ENCODE measurements around the gene PLB1. TPM values are rescaled to one million over a fixed set of nuclear protein-coding genes. Genes with fewer than 3 reads are reported as not detected.

Gene PLB1
- total RNA-seq, 5 donors from 2014 or later (not counting 1 experiment from before 2014, with no cell fraction given) = 0.07 to 2.5 (median 0.58) TPM

DNA sequence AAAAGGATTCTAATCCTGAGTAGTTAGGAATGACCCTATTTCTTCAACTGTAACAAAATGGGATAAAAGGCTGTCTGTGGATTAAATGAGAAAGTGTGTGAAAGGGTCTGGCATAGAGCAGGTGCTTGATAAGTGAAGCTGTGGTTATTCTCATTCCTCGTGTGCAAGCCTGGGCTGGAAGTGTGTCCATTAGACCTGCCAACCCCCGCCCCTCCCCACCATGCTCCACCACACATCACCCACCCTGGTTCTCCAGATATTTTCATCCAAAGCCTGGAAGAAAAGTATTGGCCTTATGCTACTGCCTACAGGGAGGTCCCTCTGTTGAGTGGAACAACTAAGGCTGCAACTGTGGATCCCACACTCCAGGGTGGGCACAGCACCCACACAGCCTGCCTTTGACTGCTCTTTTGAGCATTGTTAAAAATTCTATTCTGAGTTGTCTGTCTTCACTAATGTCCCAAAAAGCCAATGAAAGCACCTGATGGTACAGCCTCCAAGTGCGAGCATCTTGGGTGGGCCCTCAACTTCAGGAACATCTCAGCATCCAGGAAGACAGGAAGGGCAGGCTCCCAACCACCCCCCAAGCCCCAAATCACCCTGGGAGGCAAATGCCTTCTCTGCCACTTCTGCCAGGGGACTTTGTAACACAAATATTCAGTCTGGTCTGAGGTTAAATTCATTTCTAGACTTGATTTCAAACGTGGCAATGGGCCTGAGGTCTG lies 153.0 kb downstream of the PLB1 start:
- no peak overlapping the region for H3K27ac Mint-ChIP-seq
- H3K27me3 ChIP-seq (replicated peaks in 1 of 2; ENCODE audit: control insufficient read depth in 2 of 2, extremely low read depth in 1 of 2, insufficient read depth in 2 of 2, low read length in 1 of 2) = no peaks in the 10 kb centered on the region
- H3K36me3 ChIP-seq (ENCODE audit: control insufficient read depth in 2 of 2, extremely low read depth in 1 of 2, insufficient read depth in 1 of 2, low read length in 1 of 2) = no peaks in the 10 kb centered on the region
- H3K27ac ChIP-seq (ENCODE audit: low read length) = no peak overlapping the region
- ChIA-PET CTCF (no interaction called here), POLR2A (no interaction called here)
- no peaks in the 10 kb centered on the region for H3K9me3 Mint-ChIP-seq
- no peak for DNase-seq
- no peak for ATAC-seq (replicated peaks in 1 of 4)
- H3K4me3 Mint-ChIP-seq = no peak overlapping the region
- H3K27me3 Mint-ChIP-seq = no peaks in the 10 kb centered on the region
- no peak overlapping the region for H3K4me3 ChIP-seq (ENCODE audit: control insufficient read depth in 1 of 2, extremely low read depth in 1 of 2, low read length in 1 of 2)
- H3K9me3 ChIP-seq = no peaks in the 10 kb centered on the region
- peaks cover 0 to 4% of the 10 kb centered on the region in 2 experiments for H3K4me1 ChIP-seq (ENCODE audit: control insufficient read depth in 1 of 2, extremely low read depth in 1 of 2, insufficient read depth in 2 of 2, low read length in 2 of 2)
- peaks cover 5 to 13% (median 9%) of the 10 kb centered on the region in 3 donors for H3K4me1 Mint-ChIP-seq
- H3K36me3 Mint-ChIP-seq = no peaks in the 10 kb centered on the region
- no CpG with 5 or more reads among the region's 4 CpGs for WGBS (ENCODE audit: insufficient coverage)

DNA sequence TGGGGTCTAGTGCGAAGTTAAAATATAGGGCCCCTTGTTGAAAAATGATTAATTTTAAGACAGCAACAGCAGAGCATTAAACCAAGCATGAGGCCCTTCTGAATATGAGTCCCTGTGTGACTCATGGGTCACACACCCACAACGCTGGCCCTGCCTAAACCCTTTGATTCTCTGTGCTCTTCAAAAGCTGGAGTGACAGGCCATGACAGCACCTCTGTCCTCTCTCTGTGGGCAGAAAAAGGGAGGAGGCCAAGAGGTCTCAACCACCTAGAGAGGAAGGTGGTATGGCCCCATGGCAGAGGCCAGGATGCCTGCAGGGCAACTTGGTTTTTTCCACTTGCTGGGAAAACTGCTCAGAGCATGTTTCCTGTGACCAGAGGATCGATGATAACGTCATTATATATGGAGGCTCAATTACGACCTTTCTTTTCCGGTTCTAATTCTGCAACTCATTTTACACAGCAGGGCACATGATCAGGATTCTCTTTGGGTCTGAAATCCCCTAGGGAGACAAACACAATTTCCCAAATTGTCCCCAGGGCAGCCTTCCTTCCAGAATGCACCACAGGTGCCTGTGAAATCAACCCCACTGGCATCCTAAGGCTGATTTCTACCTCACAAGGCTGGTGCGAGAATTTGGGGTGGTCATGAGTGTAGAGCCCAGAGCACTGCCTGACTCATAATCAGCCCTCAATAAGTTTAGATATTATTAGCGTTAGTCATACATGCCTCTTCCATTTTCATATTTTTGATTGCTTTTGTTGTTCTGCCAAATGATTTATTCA lies 153.8 kb downstream of the PLB1 start:
- H3K27ac ChIP-seq (ENCODE audit: low read length) = no peak overlapping the region
- H3K9me3 ChIP-seq = no peaks in the 10 kb centered on the region
- no peak for DNase-seq
- no peaks in the 10 kb centered on the region for H3K27me3 ChIP-seq (replicated peaks in 1 of 2; ENCODE audit: control insufficient read depth in 2 of 2, extremely low read depth in 1 of 2, insufficient read depth in 2 of 2, low read length in 1 of 2)
- H3K36me3 Mint-ChIP-seq = no peaks in the 10 kb centered on the region
- peak in 1 of 4 experiments; percentile 23 for ATAC-seq (replicated peaks in 1 of 4)
- no peaks in the 10 kb centered on the region for H3K36me3 ChIP-seq (ENCODE audit: control insufficient read depth in 2 of 2, extremely low read depth in 1 of 2, insufficient read depth in 1 of 2, low read length in 1 of 2)
- CTCF ChIA-PET = no interaction called here
- no peak overlapping the region for H3K4me3 Mint-ChIP-seq
- H3K4me3 ChIP-seq (ENCODE audit: control insufficient read depth in 1 of 2, extremely low read depth in 1 of 2, low read length in 1 of 2) = no peak overlapping the region
- no peaks in the 10 kb centered on the region for H3K9me3 Mint-ChIP-seq
- H3K27me3 Mint-ChIP-seq = no peaks in the 10 kb centered on the region
- H3K27ac Mint-ChIP-seq = peak overlapping the region in 1 of 2 donors; percentile 58
- WGBS (ENCODE audit: insufficient coverage) = 52% methylated on average over 2 of the region's 8 CpGs
- H3K4me1 Mint-ChIP-seq = peaks cover 5 to 16% (median 9%) of the 10 kb centered on the region in 3 donors
- peaks cover 0 to 4% of the 10 kb centered on the region in 2 experiments for H3K4me1 ChIP-seq (ENCODE audit: control insufficient read depth in 1 of 2, extremely low read depth in 1 of 2, insufficient read depth in 2 of 2, low read length in 2 of 2)
- POLR2A ChIA-PET = no interaction called here

DNA sequence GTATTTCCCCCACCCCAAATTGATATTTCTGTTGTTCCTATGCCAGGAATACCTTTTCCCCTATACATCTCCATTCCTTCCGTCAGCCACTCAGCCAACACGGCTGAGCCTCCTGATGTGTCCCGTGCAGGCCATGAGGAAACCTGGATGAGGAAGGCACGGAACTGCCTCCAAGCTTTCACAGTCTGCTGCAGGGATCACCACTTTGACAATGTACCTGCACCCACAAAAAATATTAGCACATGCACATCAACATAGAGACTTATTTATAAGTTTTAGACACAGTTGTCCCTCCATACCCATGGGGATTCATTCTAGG lies 154.4 kb downstream of the PLB1 start:
- ChIA-PET POLR2A (no interaction called here), CTCF (no interaction called here)
- Histone ChIP-seq H3K9me3 (no peaks in the 10 kb centered on the region), H3K27ac (ENCODE audit: low read length) (no peak overlapping the region), H3K27me3 (replicated peaks in 1 of 2; ENCODE audit: control insufficient read depth in 2 of 2, extremely low read depth in 1 of 2, insufficient read depth in 2 of 2, low read length in 1 of 2) (no peaks in the 10 kb centered on the region), H3K36me3 (ENCODE audit: control insufficient read depth in 2 of 2, extremely low read depth in 1 of 2, insufficient read depth in 1 of 2, low read length in 1 of 2) (no peaks in the 10 kb centered on the region), H3K4me1 (ENCODE audit: control insufficient read depth in 1 of 2, extremely low read depth in 1 of 2, insufficient read depth in 2 of 2, low read length in 2 of 2) (peaks cover 0 to 4% of the 10 kb centered on the region in 2 experiments), H3K4me3 (ENCODE audit: control insufficient read depth in 1 of 2, extremely low read depth in 1 of 2, low read length in 1 of 2) (no peak overlapping the region)
- H3K4me1 Mint-ChIP-seq = peaks cover 8 to 18% (median 11%) of the 10 kb centered on the region in 3 donors
- H3K4me3 Mint-ChIP-seq = no peak overlapping the region
- no peaks in the 10 kb centered on the region for H3K27me3 Mint-ChIP-seq
- DNase-seq (no peak), ATAC-seq (replicated peaks in 1 of 4) (no peak)
- no peak overlapping the region for H3K27ac Mint-ChIP-seq
- no peaks in the 10 kb centered on the region for H3K36me3 Mint-ChIP-seq
- 52% methylated on average over 3 of the region's 4 CpGs for WGBS (ENCODE audit: insufficient coverage)
- H3K9me3 Mint-ChIP-seq = no peaks in the 10 kb centered on the region

DNA sequence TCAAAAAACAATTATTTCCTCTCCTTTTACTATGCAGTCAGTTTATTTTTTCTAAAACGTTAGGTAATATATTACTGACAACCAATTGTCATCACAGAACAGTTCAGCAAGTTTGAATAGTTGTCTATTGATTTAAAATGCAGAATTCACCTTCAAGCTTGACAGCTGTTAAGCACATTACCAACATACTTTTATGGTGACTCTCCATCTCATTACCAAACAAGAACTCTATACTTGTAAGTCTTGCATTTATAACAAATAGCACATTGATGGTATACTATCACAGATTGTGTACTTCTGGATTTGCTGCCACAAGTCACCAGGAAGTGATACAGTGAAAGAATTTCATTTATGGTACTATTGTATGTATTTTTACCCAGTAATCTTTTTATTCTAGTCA lies 156.4 kb downstream of the PLB1 start:
- Histone ChIP-seq H3K36me3 (ENCODE audit: control insufficient read depth in 2 of 2, extremely low read depth in 1 of 2, insufficient read depth in 1 of 2, low read length in 1 of 2) (no peaks in the 10 kb centered on the region), H3K4me1 (ENCODE audit: control insufficient read depth in 1 of 2, extremely low read depth in 1 of 2, insufficient read depth in 2 of 2, low read length in 2 of 2) (peaks cover 5 to 8% of the 10 kb centered on the region in 2 experiments), H3K27me3 (replicated peaks in 1 of 2; ENCODE audit: control insufficient read depth in 2 of 2, extremely low read depth in 1 of 2, insufficient read depth in 2 of 2, low read length in 1 of 2) (no peaks in the 10 kb centered on the region), H3K9me3 (no peaks in the 10 kb centered on the region), H3K4me3 (ENCODE audit: control insufficient read depth in 1 of 2, extremely low read depth in 1 of 2, low read length in 1 of 2) (no peak overlapping the region), H3K27ac (ENCODE audit: low read length) (no peak overlapping the region)
- peaks cover 21 to 29% (median 22%) of the 10 kb centered on the region in 3 donors for H3K4me1 Mint-ChIP-seq
- ATAC-seq (replicated peaks in 1 of 4) (no peak), DNase-seq (no peak)
- no peak overlapping the region for H3K27ac Mint-ChIP-seq
- H3K36me3 Mint-ChIP-seq = no peaks in the 10 kb centered on the region
- H3K9me3 Mint-ChIP-seq = no peaks in the 10 kb centered on the region
- ChIA-PET CTCF (interaction anchor here in 1 of 2 donors (0.6 to 1.1 kb wide), 2 partner anchors 33 to 58 kb away, joined by 5 to 6 read pairs; no protein-coding TSS in a partner anchor), POLR2A (interaction anchor here in 1 of 2 donors (0.7 kb wide), 1 partner anchor 10 kb away, joined by 4 read pairs; no protein-coding TSS in a partner anchor)
- H3K27me3 Mint-ChIP-seq = no peaks in the 10 kb centered on the region
- WGBS (ENCODE audit: insufficient coverage) = no CpG with 5 or more reads among the region's 1 CpG
- no peak overlapping the region for H3K4me3 Mint-ChIP-seq

DNA sequence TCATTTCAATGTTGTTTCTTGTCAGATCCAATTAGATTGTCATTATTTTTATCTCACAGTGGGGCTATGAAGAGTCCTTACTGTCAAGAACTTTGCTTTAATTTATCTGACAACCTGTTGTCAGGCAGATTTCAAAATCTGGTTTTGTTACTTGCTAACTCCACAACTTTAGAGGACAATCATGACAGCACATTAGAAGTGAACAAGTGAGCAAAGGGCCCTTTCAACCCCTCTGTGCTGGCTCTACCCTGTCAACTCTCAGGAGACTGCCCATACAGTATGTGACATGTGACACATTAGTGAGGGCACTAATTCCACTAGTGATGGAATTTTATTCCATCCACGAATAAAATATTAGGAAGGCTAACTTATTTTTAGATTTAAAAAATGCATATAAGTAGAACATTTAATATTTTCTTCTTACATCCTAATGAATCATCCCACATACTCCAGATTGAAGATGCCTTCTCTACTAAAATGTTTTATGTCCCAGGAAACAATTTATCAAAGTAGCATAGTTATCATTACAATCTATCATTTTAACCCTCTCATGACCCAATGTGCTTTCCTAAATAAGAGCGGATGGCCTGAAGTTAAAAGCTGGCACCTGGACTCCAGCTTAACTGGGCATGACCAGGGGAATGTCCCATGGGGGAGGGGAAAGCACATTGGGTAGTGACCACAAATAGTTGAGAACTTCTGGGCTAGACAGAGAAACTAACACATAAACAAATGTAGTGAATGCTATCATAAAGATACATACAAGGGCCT lies 158.2 kb downstream of the PLB1 start:
- Histone ChIP-seq H3K36me3 (ENCODE audit: control insufficient read depth in 2 of 2, extremely low read depth in 1 of 2, insufficient read depth in 1 of 2, low read length in 1 of 2) (no peaks in the 10 kb centered on the region), H3K4me3 (ENCODE audit: control insufficient read depth in 1 of 2, extremely low read depth in 1 of 2, low read length in 1 of 2) (no peak overlapping the region), H3K4me1 (ENCODE audit: control insufficient read depth in 1 of 2, extremely low read depth in 1 of 2, insufficient read depth in 2 of 2, low read length in 2 of 2) (peaks cover 8 to 10% of the 10 kb centered on the region in 2 experiments), H3K9me3 (no peaks in the 10 kb centered on the region), H3K27ac (ENCODE audit: low read length) (no peak overlapping the region), H3K27me3 (replicated peaks in 1 of 2; ENCODE audit: control insufficient read depth in 2 of 2, extremely low read depth in 1 of 2, insufficient read depth in 2 of 2, low read length in 1 of 2) (no peaks in the 10 kb centered on the region)
- H3K9me3 Mint-ChIP-seq = no peaks in the 10 kb centered on the region
- H3K27me3 Mint-ChIP-seq = no peaks in the 10 kb centered on the region
- no peak overlapping the region for H3K27ac Mint-ChIP-seq
- DNase-seq (no peak), ATAC-seq (replicated peaks in 1 of 4) (no peak)
- POLR2A ChIA-PET = no interaction called here
- CTCF ChIA-PET = no interaction called here
- H3K4me3 Mint-ChIP-seq = no peak overlapping the region
- H3K36me3 Mint-ChIP-seq = no peaks in the 10 kb centered on the region
- peaks cover 35 to 41% (median 38%) of the 10 kb centered on the region in 3 donors for H3K4me1 Mint-ChIP-seq
- no CpG with 5 or more reads among the region's 2 CpGs for WGBS (ENCODE audit: insufficient coverage)

DNA sequence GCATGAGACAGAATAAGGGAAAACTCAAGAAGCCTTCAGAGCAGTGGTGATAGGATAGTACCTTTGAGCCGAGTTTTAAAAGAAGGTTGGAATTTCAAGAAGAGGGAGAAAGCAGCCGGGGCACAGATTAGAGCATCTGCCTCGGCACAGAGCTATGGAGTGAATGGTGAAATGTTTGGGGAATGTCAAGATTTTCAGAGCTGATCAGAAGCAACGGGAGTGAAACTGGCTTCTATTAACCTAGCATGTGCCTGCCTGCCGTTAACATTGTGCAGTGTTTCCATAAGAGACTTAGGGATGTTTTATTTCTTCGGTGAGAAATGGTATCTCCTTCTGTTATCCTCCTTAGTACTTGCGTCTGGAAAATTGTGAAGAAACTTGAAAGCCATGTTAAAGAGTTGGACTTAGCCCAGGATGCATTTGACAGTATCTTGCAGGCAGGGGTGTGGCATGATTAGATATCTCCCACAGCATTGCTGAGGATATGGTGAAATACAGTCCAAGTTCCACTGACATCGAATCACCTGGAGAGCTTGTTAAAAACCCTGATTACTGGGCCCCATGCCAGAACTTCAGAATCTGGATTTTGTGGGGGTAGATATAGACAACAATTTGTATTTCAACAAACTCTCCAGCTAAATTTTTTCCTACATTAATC lies 158.9 kb downstream of the PLB1 start:
- H3K27ac Mint-ChIP-seq = no peak overlapping the region
- H3K36me3 Mint-ChIP-seq = no peaks in the 10 kb centered on the region
- peaks cover 33 to 35% (median 34%) of the 10 kb centered on the region in 3 donors for H3K4me1 Mint-ChIP-seq
- H3K27me3 Mint-ChIP-seq = no peaks in the 10 kb centered on the region
- no peak overlapping the region for H3K4me3 ChIP-seq (ENCODE audit: control insufficient read depth in 1 of 2, extremely low read depth in 1 of 2, low read length in 1 of 2)
- H3K4me1 ChIP-seq (ENCODE audit: control insufficient read depth in 1 of 2, extremely low read depth in 1 of 2, insufficient read depth in 2 of 2, low read length in 2 of 2) = peaks cover 6 to 8% of the 10 kb centered on the region in 2 experiments
- H3K27ac ChIP-seq (ENCODE audit: low read length) = no peak overlapping the region
- H3K36me3 ChIP-seq (ENCODE audit: control insufficient read depth in 2 of 2, extremely low read depth in 1 of 2, insufficient read depth in 1 of 2, low read length in 1 of 2) = no peaks in the 10 kb centered on the region
- H3K27me3 ChIP-seq (replicated peaks in 1 of 2; ENCODE audit: control insufficient read depth in 2 of 2, extremely low read depth in 1 of 2, insufficient read depth in 2 of 2, low read length in 1 of 2) = no peaks in the 10 kb centered on the region
- no peak for ATAC-seq (replicated peaks in 1 of 4)
- WGBS (ENCODE audit: insufficient coverage) = 93% methylated on average over 4 of the region's 8 CpGs
- no peak for DNase-seq
- no peaks in the 10 kb centered on the region for H3K9me3 Mint-ChIP-seq
- ChIA-PET CTCF (no interaction called here), POLR2A (no interaction called here)
- no peaks in the 10 kb centered on the region for H3K9me3 ChIP-seq
- H3K4me3 Mint-ChIP-seq = no peak overlapping the region

All from T-cell (primary cell).